Breast epithelium (tissue), 4 donors: Measurements from ENCODE around the gene STX10. TPM values are rescaled to one million over a fixed set of nuclear protein-coding genes. Genes with fewer than 3 reads are reported as not detected.

Source experiments
- DNase-seq, 2 donors: peaks; one replicate each; pipeline ENCODE4 v3.0.0-alpha.2; 2019; ENCODE audit warnings: low spot score in 2 of 2
- H3K27ac ChIP-seq, 2 donors: fragments of 200-600 bp; sonication (generic) in 1 of 2; one replicate each; pipeline ENCODE4 v1.5.1; 2016 to 2019; ENCODE audit warnings: mild to moderate bottlenecking in 1 of 2
- H3K27me3 ChIP-seq, 2 donors: fragments of 200-600 bp; sonication (generic) in 1 of 2; one replicate each; pipeline versions ENCODE4 v1.5.1 to v1.6.0; 2017 to 2019; ENCODE audit warnings: control low read depth in 1 of 2, mild to moderate bottlenecking in 1 of 2
- H3K36me3 ChIP-seq: fragments of 200-600 bp; one replicate; pipeline ENCODE4 v1.5.1; 2019
- H3K4me1 ChIP-seq, 2 donors: fragments of 200-600 bp; sonication (generic); one replicate each; pipeline ENCODE4 v1.5.1; 2016 to 2019; ENCODE audit warnings: control low read depth in 1 of 2
- H3K4me3 ChIP-seq, 3 donors: fragments of 200-600 bp; sonication (generic); 1 replicate in 2 of 3; 2 replicates in 1 of 3; pipeline ENCODE4 v1.5.1; 2016 to 2019; ENCODE audit warnings: mild to moderate bottlenecking in 3 of 3, moderate library complexity in 2 of 3
- H3K9me3 ChIP-seq, 2 donors: fragments of 200-600 bp; sonication (generic) in 1 of 2; one replicate each; pipeline ENCODE4 v1.5.1; 2016 to 2019; ENCODE audit warnings: control low read depth in 1 of 2
- POLR2A ChIP-seq: fragments of 450-650 bp; IDR thresholded peaks from one replicate; pipeline ENCODE4 v1.6.1; 2016; ENCODE audit warnings: antibody characterized with exemption, mild to moderate bottlenecking, moderate library complexity
- POLR2AphosphoS5 ChIP-seq, 3 donors: sonication (generic); formaldehyde crosslinking; IDR thresholded peaks; one replicate each; pipeline ENCODE4 v1.6.1; 2017; ENCODE audit warnings: antibody characterized with exemption in 3 of 3
- intact Hi-C: fragments of 100-400 bp; cut with DNase I; formaldehyde crosslinking; loops from one replicate; pipeline ENCODE4 v1.15.1; 2023; ENCODE audit warnings: low total_unique reads
- total RNA-seq, 3 donors: library from RNA; depleted of rRNA; stranded (reverse); fragments of >200 nt; gene quantifications; one replicate each; pipeline ENCODE4 v1.1.0, GENCODE V29; 2016
- TF ChIP-seq, protein P1 (sequence below), 3 donors: fragments of 450-650 bp; IDR thresholded peaks; one replicate each; pipeline ENCODE4 v1.5.1; 2016 to 2017; ENCODE audit warnings: antibody characterized with exemption in 3 of 3, mild to moderate bottlenecking in 3 of 3, moderate library complexity in 3 of 3

STX10 gene
- total RNA-seq, 3 donors from 2014 or later, result 74.6 to 78.3 (median 75.2) TPM

- DNase-seq, result no peak
- Histone ChIP-seq H3K4me1 (peaks cover 10 to 28% of the 10 kb centered on the region in 2 donors), H3K27ac (peak overlapping the region in 1 of 2 donors; percentile 99), H3K4me3 (no peak overlapping the region), H3K27me3 (no peaks in the 10 kb centered on the region), H3K9me3 (no peaks in the 10 kb centered on the region), H3K36me3 (no peaks in the 10 kb centered on the region)
- TF ChIP-seq POLR2A, result no peak
- no peak for TF ChIP-seq POLR2AphosphoS5 (IDR thresholded peaks at IDR 0.05)
- TF ChIP-seq, protein P1, sequence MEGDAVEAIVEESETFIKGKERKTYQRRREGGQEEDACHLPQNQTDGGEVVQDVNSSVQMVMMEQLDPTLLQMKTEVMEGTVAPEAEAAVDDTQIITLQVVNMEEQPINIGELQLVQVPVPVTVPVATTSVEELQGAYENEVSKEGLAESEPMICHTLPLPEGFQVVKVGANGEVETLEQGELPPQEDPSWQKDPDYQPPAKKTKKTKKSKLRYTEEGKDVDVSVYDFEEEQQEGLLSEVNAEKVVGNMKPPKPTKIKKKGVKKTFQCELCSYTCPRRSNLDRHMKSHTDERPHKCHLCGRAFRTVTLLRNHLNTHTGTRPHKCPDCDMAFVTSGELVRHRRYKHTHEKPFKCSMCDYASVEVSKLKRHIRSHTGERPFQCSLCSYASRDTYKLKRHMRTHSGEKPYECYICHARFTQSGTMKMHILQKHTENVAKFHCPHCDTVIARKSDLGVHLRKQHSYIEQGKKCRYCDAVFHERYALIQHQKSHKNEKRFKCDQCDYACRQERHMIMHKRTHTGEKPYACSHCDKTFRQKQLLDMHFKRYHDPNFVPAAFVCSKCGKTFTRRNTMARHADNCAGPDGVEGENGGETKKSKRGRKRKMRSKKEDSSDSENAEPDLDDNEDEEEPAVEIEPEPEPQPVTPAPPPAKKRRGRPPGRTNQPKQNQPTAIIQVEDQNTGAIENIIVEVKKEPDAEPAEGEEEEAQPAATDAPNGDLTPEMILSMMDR (IDR thresholded peaks at IDR 0.05), result no peak
- intact Hi-C loops, result no loop called here
Observed at GRCh38 chr19:13160557-13160956, 10.4 kb upstream of the STX10 start.

- peak overlapping the region in 1 of 2 donors; percentile 99 for H3K27ac ChIP-seq
- H3K4me1 ChIP-seq, result peaks cover 13 to 24% of the 10 kb centered on the region in 2 donors
- intact Hi-C loops, result no loop called here
- no peaks in the 10 kb centered on the region for H3K9me3 ChIP-seq
- TF ChIP-seq POLR2AphosphoS5 (IDR thresholded peaks at IDR 0.05) (no peak), POLR2A (no peak)
- TF ChIP-seq, protein P1 (IDR thresholded peaks at IDR 0.05), result no peak
- H3K27me3 ChIP-seq, result no peaks in the 10 kb centered on the region
- no peak for DNase-seq
- H3K4me3 ChIP-seq, result no peak overlapping the region
- H3K36me3 ChIP-seq, result no peaks in the 10 kb centered on the region
Observed at GRCh38 chr19:13159713-13160112, 9.5 kb upstream of the STX10 start.

DNA sequence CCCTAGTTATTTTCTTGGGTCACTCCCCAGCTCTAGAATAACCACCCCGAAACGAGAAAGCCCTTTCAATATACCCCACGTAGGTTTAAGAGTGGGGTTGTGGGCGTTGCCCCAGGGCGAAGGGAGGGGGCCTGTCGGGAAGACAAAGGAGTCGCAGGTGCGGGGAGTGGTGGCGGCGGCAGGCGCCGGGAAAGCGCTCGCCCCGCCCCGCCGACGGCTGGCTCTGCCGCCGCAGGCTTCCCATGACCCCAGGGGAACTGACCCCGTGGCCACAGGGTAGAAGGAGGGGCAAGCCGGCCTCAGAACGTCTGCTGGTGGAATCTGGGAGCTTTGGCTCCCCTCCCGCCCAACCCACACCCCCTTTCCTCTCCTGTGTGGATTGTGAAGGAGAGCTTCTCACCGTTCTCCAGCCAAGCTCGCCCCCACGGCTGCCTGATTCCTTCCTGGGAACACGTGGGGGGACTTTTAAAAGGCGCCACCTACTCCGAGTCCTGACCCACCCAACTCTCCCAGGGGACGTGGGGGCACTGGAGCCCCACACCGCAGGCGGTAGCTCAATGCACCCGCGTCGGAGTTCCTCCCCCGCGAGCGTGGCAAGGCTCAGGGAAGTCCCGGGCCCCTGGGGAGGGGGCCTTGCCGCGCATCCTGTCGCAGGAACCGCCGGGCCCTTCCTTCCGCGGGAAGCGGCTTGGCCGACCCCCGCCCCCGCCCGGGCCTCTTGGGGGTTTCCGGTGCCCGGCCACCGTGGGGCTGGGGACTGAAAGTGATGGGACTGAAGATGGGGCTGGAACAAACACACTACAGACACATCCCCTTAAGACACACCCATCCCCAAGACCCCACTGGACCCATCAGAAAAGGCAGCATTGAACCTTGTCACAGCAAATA lies 5.5 kb upstream of the STX10 start:
- H3K27ac ChIP-seq, result peak overlapping the region; percentile 99 to 100
- peak; percentile 75 to 82 for DNase-seq
- peak overlapping the region; percentile 72 to 84 (median 77) for H3K4me3 ChIP-seq
- H3K27me3 ChIP-seq, result no peaks in the 10 kb centered on the region
- peaks cover 0 to 9% of the 10 kb centered on the region in 2 donors for H3K4me1 ChIP-seq
- TF ChIP-seq POLR2A, result no peak
- TF ChIP-seq, protein P1 (IDR thresholded peaks at IDR 0.05), result no peak
- peak in 2 of 3 donors; percentile 8 to 77 for TF ChIP-seq POLR2AphosphoS5 (IDR thresholded peaks at IDR 0.05)
- H3K9me3 ChIP-seq, result no peaks in the 10 kb centered on the region
- intact Hi-C loops, result no loop called here
- no peaks in the 10 kb centered on the region for H3K36me3 ChIP-seq

- Histone ChIP-seq H3K4me3 (peak overlapping the region; percentile 72 to 84 (median 77)), H3K9me3 (no peaks in the 10 kb centered on the region), H3K27ac (peak overlapping the region; percentile 99 to 100), H3K4me1 (peaks cover 0 to 9% of the 10 kb centered on the region in 2 donors), H3K27me3 (no peaks in the 10 kb centered on the region), H3K36me3 (no peaks in the 10 kb centered on the region)
- peak; percentile 95 to 96 for DNase-seq
- intact Hi-C loops, result no loop called here
- TF ChIP-seq, protein P1 (IDR thresholded peaks at IDR 0.05), result peak in 2 of 3 donors; percentile 9 to 10
- TF ChIP-seq POLR2A (peak; percentile 32), POLR2AphosphoS5 (IDR thresholded peaks at IDR 0.05) (peak in 2 of 3 donors; percentile 51 to 69)
Observed at GRCh38 chr19:13154911-13155471, 4.8 kb upstream of the STX10 start.
